ENCODE measurements around the gene URB2.

DNA sequence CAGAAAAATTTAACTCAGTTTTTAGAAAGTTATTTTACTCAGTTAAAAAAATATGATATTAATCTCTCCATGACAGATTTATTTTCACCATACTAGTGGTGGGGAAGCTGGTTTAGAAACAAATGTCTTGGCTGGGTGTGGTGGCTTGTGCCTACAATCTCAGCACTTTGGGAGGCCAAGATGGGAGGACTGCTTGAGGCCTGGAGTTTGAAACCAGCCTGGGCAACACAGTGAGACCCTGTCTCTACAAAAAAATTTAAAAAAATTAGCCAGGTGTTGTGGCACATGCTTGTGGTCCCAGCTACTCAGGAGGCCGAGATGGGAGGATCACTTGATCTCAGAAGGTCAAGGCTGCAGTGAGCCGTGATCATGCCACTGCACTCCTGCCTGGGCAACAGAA, 17.5 kb upstream of the URB2 start:
- TF ChIP-seq, protein P1, sequence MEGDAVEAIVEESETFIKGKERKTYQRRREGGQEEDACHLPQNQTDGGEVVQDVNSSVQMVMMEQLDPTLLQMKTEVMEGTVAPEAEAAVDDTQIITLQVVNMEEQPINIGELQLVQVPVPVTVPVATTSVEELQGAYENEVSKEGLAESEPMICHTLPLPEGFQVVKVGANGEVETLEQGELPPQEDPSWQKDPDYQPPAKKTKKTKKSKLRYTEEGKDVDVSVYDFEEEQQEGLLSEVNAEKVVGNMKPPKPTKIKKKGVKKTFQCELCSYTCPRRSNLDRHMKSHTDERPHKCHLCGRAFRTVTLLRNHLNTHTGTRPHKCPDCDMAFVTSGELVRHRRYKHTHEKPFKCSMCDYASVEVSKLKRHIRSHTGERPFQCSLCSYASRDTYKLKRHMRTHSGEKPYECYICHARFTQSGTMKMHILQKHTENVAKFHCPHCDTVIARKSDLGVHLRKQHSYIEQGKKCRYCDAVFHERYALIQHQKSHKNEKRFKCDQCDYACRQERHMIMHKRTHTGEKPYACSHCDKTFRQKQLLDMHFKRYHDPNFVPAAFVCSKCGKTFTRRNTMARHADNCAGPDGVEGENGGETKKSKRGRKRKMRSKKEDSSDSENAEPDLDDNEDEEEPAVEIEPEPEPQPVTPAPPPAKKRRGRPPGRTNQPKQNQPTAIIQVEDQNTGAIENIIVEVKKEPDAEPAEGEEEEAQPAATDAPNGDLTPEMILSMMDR (IDR thresholded peaks at IDR 0.05): no peak
- TF ChIP-seq POLR2A (IDR thresholded peaks at IDR 0.05): no peak

Data from gastroesophageal sphincter (tissue), 3 donors.